Measurements from ENCODE around the gene ABCA12. TPM values are rescaled to one million over a fixed set of nuclear protein-coding genes. Genes with fewer than 3 reads are reported as not detected.

ABCA12 gene
- total and polyA plus RNA-seq, 2 of the 8 experiments (the other 6 are each of a cell fraction or from before 2014, with no cell fraction given): not detected

- Histone ChIP-seq H2AFZ (ENCODE audit: low read length) (no peak overlapping the region), H3K27ac (ENCODE audit: low read depth, low read length) (no peak overlapping the region), H3K18ac (ENCODE audit: extremely low read depth, low read length) (no peak overlapping the region), H3K4me2 (ENCODE audit: insufficient read depth in 1 of 2, low read depth in 2 of 2, low read length in 2 of 2) (no peak overlapping the region), H3K4me1 (replicated peaks in 1 of 4; ENCODE audit: control insufficient read depth in 3 of 4, insufficient read depth in 4 of 4, low read length in 3 of 4) (no peaks in the 10 kb centered on the region), H3K14ac (ENCODE audit: insufficient read length) (no peak overlapping the region), H3K9ac (replicated peaks in 1 of 4; ENCODE audit: extremely low read depth in 1 of 4, low read depth in 3 of 4, low read length in 3 of 4) (no peak overlapping the region), H3K23me2 (ENCODE audit: low read depth, low read length) (no peaks in the 10 kb centered on the region), H2AK5ac (ENCODE audit: low read depth, low read length) (no peak overlapping the region), H3K56ac (replicated peaks; ENCODE audit: insufficient read length, low read depth, low read length) (no peak overlapping the region), H3K4me3 (ENCODE audit: extremely low read depth in 1 of 4, insufficient read depth in 2 of 4, low read depth in 3 of 4, low read length in 4 of 4) (no peak overlapping the region), H3K36me3 (ENCODE audit: control insufficient read depth in 2 of 4, insufficient read depth in 4 of 4, low read length in 3 of 4) (no peaks in the 10 kb centered on the region), H2BK20ac (ENCODE audit: low read length) (no peak overlapping the region), H2BK120ac (replicated peaks; ENCODE audit: low read depth, low read length) (no peak overlapping the region), H4K20me1 (replicated peaks in 1 of 2; ENCODE audit: control insufficient read depth in 1 of 2, insufficient read depth in 2 of 2, low read length in 2 of 2) (no peaks in the 10 kb centered on the region), H4K8ac (ENCODE audit: extremely low read depth, insufficient read depth, low read length) (no peak overlapping the region), H3K23ac (ENCODE audit: insufficient read length) (no peak overlapping the region), H3K9me3 (ENCODE audit: insufficient read depth in 2 of 2, low read depth in 1 of 2, low read length in 1 of 2) (no peaks in the 10 kb centered on the region), H2BK15ac (ENCODE audit: low read length) (no peak overlapping the region), H4K91ac (replicated peaks; ENCODE audit: insufficient read length, low read length) (no peak overlapping the region), H3K27me3 (replicated peaks in 1 of 4; ENCODE audit: control insufficient read depth in 3 of 4, extremely low read depth in 1 of 4, insufficient read depth in 3 of 4, low read length in 3 of 4) (no peaks in the 10 kb centered on the region), H2BK5ac (ENCODE audit: low read depth, low read length) (no peak overlapping the region), H3K4ac (replicated peaks; ENCODE audit: insufficient read length, low read depth, low read length) (no peak overlapping the region), H3K79me2 (ENCODE audit: control insufficient read depth in 1 of 2, insufficient read depth in 2 of 2, low read length in 2 of 2) (no peaks in the 10 kb centered on the region), H4K5ac (ENCODE audit: insufficient read length, low read depth, low read length) (no peak overlapping the region), H3K79me1 (ENCODE audit: low read depth, low read length) (no peaks in the 10 kb centered on the region), H2BK12ac (ENCODE audit: low read depth, low read length) (no peak overlapping the region)
- FAIRE-seq (no peak), DNase-seq (ENCODE audit: low read depth in 1 of 2, low spot score in 2 of 2) (no peak)
- 95% methylated on average over 6 of the region's 6 CpGs; no CpG with 5 or more reads in 1 of the 2 experiments for WGBS, 2 experiments (ENCODE audit: extremely low coverage in 1 of 2, insufficient coverage in 1 of 2, insufficient read length in 1 of 2, insufficient replicate concordance in 2 of 2, low coverage in 1 of 2, low lambda C conversion rate in 2 of 2, missing lambda C conversion rate in 1 of 2)
- ChIA-PET POLR2A (ENCODE audit: partially characterized antibody) (no interaction called here), CTCF (ENCODE audit: partially characterized antibody) (interaction anchor here (0.7 to 1.2 kb wide), 2 partner anchors 10 to 17 kb away, joined by 4 read pairs; no protein-coding TSS in a partner anchor)
- no peak for TF ChIP-seq KDM5A (IDR thresholded peaks at IDR 0.05; ENCODE audit: low read length)
- TF ChIP-seq BRCA1 (IDR thresholded peaks at IDR 0.05; ENCODE audit: low read depth, low read length): no peak
- TF ChIP-seq ATF2 (IDR thresholded peaks at IDR 0.05; ENCODE audit: low read length): no peak
Observed at GRCh38 chr2:214881647-214882202, 256.7 kb downstream of the ABCA12 start.
